A549 (cell line): ENCODE results near the gene SETD9. TPM values are rescaled to one million over a fixed set of nuclear protein-coding genes. Genes with fewer than 3 reads are reported as not detected.
A peak's percentile ranks its signal among the peaks of the same experiment; 100 is the strongest.

Experiments
- ATAC-seq, 2 experiments: fragments of 200-7000 bp in 1 of 2; fragments of >200 bp in 1 of 2; cut with Nextera tagmentation in 1 of 2; cut with Tn5 transposase in 1 of 2; 3 replicates each; pipeline versions ENCODE4 v1.8.0 to v1.9.1; 2018 to 2020; ENCODE audit warnings: mild to moderate bottlenecking in 1 of 2, moderate library complexity in 1 of 2
- CTCF ChIA-PET: fragments of 300-600 bp; sonication (Branson Sonifier 250); formaldehyde crosslinking; extraction: SDS; loops from one replicate; lab custom pipeline; 2021; ENCODE audit warnings: antibody characterized with exemption, inconsistent platforms; lab: Yijun Ruan, JAX
- POLR2A ChIA-PET: fragments of 350-600 bp; formaldehyde crosslinking; extraction: SDS; loops from one replicate; lab custom pipeline; 2021; ENCODE audit warnings: antibody characterized with exemption, inconsistent platforms; lab: Yijun Ruan, JAX
- DNase-seq, 2 experiments: peaks; one replicate each; pipeline versions ENCODE4 v3.0.0 to v3.0.0-alpha.2; 2011 to 2016; ENCODE audit warnings: low read depth in 1 of 2, low spot score in 1 of 2
- FAIRE-seq: peaks from 2 replicates; lab custom pipeline; 2011; peaks lifted over from hg19 to GRCh38; lab: Jason Lieb, UNC
- H3K27ac ChIP-seq, 2 experiments: fragments of >200 bp; sonication (Bioruptor Twin); formaldehyde crosslinking; 3 replicates each; pipeline ENCODE4 v1.5.1; 2016 to 2017
- H3K4me1 ChIP-seq: fragments of >200 bp; sonication (Bioruptor Twin); formaldehyde crosslinking; 3 replicates; pipeline ENCODE4 v1.6.1; 2016
- H3K4me2 ChIP-seq: fragments of >200 bp; sonication (Bioruptor Twin); formaldehyde crosslinking; 3 replicates; pipeline ENCODE4 v1.6.1; 2016
- H3K4me3 ChIP-seq: fragments of >200 bp; sonication (Bioruptor Twin); formaldehyde crosslinking; 3 replicates; pipeline ENCODE4 v1.5.1; 2016
- H3K9me3 ChIP-seq: fragments of >200 bp; sonication (Bioruptor Twin); formaldehyde crosslinking; 3 replicates; pipeline ENCODE4 v1.6.1; 2016
- CBX2 ChIP-seq: fragments of 200-600 bp; sonication (generic); IDR thresholded peaks from 2 replicates; pipeline ENCODE4 v1.6.1; 2016; ENCODE audit warnings: low read depth, mild to moderate bottlenecking, borderline replicate concordance
- CBX8 ChIP-seq: fragments of 200-600 bp; sonication (generic); IDR thresholded peaks from 2 replicates; pipeline ENCODE4 v1.6.1; 2016
- CEBPB ChIP-seq, 2 experiments: fragments of >200 bp in 1 of 2; sonication (Bioruptor Twin) in 1 of 2; formaldehyde crosslinking in 1 of 2; IDR thresholded peaks; 2 replicates each; pipeline ENCODE4 v1.6.1; 2012 to 2016
- CHD2 ChIP-seq: fragments of 150-350 bp; IDR thresholded peaks from 2 replicates; pipeline ENCODE4 v1.6.1; 2014; ENCODE audit warnings: low read length; ENCODE audit not compliant: partially characterized antibody
- CHD4 ChIP-seq: fragments of 200-600 bp; sonication (generic); IDR thresholded peaks from 2 replicates; pipeline ENCODE4 v1.6.1; 2016; ENCODE audit warnings: antibody characterized with exemption, mild to moderate bottlenecking, borderline replicate concordance
- CTCF ChIP-seq: fragments of >200 bp; sonication (Bioruptor Twin); formaldehyde crosslinking; IDR thresholded peaks from 3 replicates; pipeline ENCODE4 v1.5.1; 2016
- EHF ChIP-seq: fragments of 250-450 bp; sonication (Bioruptor Pico); IDR thresholded peaks from 2 replicates; pipeline ENCODE4 v1.5.0; 2020; ENCODE audit warnings: mild to moderate bottlenecking
- ELK1 ChIP-seq: fragments of 150-350 bp; IDR thresholded peaks from 2 replicates; pipeline ENCODE4 v1.6.1; 2014; ENCODE audit warnings: low read depth, mild to moderate bottlenecking, low read length
- EP300 ChIP-seq, 2 experiments: fragments of >200 bp; sonication (Bioruptor Twin); formaldehyde crosslinking; IDR thresholded peaks; 2 replicates in 1 of 2; 3 replicates in 1 of 2; pipeline ENCODE4 v1.6.1; 2016 to 2017
- ESRRA ChIP-seq: fragments of 150-350 bp; IDR thresholded peaks from 2 replicates; pipeline ENCODE4 v1.6.1; 2014; ENCODE audit warnings: mild to moderate bottlenecking, low read length, borderline replicate concordance
- FOSL2 ChIP-seq, 2 experiments: fragments of 450-650 bp in 1 of 2; fragments of >200 bp in 1 of 2; sonication (Bioruptor Twin) in 1 of 2; formaldehyde crosslinking; IDR thresholded peaks; 2 replicates each; pipeline versions ENCODE4 v1.5.0 to v1.6.1; 2016 to 2020; ENCODE audit warnings: mild to moderate bottlenecking in 1 of 2, moderate library complexity in 1 of 2
- FOXS1 ChIP-seq: fragments of 250-450 bp; sonication (Bioruptor Pico); IDR thresholded peaks from 2 replicates; pipeline ENCODE4 v1.5.0; 2020; ENCODE audit warnings: mild to moderate bottlenecking, moderate library complexity
- GATA3 ChIP-seq: IDR thresholded peaks from 2 replicates; pipeline ENCODE4 v1.6.1; 2012; ENCODE audit warnings: borderline replicate concordance
- HDAC2 ChIP-seq: fragments of 200-600 bp; sonication (generic); IDR thresholded peaks from 2 replicates; pipeline ENCODE4 v1.6.1; 2016
- HEYL ChIP-seq: fragments of 250-450 bp; sonication (Bioruptor Pico); IDR thresholded peaks from 2 replicates; pipeline ENCODE4 v1.8.0; 2021; ENCODE audit warnings: mild to moderate bottlenecking, moderate library complexity
- HOXA7 ChIP-seq: fragments of 250-450 bp; sonication (Bioruptor Pico); IDR thresholded peaks from 2 replicates; pipeline ENCODE4 v1.5.0; 2020; ENCODE audit warnings: mild to moderate bottlenecking, moderate library complexity
- HOXB13 ChIP-seq: fragments of 250-450 bp; sonication (Bioruptor Pico); IDR thresholded peaks from 2 replicates; pipeline ENCODE4 v1.5.0; 2020; ENCODE audit warnings: low read depth, mild to moderate bottlenecking, moderate library complexity
- HOXB5 ChIP-seq: fragments of 250-450 bp; sonication (Bioruptor Pico); IDR thresholded peaks from 2 replicates; pipeline ENCODE4 v1.5.0; 2020; ENCODE audit warnings: mild to moderate bottlenecking, moderate library complexity
- KDM1A ChIP-seq: fragments of 200-600 bp; sonication (generic); IDR thresholded peaks from 2 replicates; pipeline ENCODE4 v1.6.1; 2016; ENCODE audit warnings: low read depth, mild to moderate bottlenecking
- MAX ChIP-seq: IDR thresholded peaks from 2 replicates; pipeline ENCODE4 v1.6.1; 2012
- MAZ ChIP-seq: fragments of 150-350 bp; IDR thresholded peaks from 2 replicates; pipeline ENCODE4 v1.6.1; 2014; ENCODE audit warnings: antibody characterized with exemption, low read depth, low read length, borderline replicate concordance
- MYC ChIP-seq: IDR thresholded peaks from 2 replicates; pipeline ENCODE4 v1.6.1; 2012; ENCODE audit warnings: mild to moderate bottlenecking, inconsistent platforms, low read length, improper control_type of control experiment, borderline replicate concordance
- NPAS2 ChIP-seq: fragments of 250-450 bp; sonication (Bioruptor Pico); IDR thresholded peaks from 2 replicates; pipeline ENCODE4 v1.8.0; 2022; ENCODE audit warnings: mild to moderate bottlenecking, moderate library complexity, borderline replicate concordance
- NR3C1 ChIP-seq: fragments of >200 bp; sonication (Bioruptor Twin); formaldehyde crosslinking; IDR thresholded peaks from 3 replicates; pipeline ENCODE4 v1.6.1; 2017
- POLR2AphosphoS2 ChIP-seq: conservative IDR thresholded peaks from 2 replicates; pipeline ENCODE4 v1.6.1; 2012; ENCODE audit warnings: low read length, improper control_type of control experiment, inconsistent platforms
- RAD21 ChIP-seq, 2 experiments: fragments of >200 bp in 1 of 2; sonication (Bioruptor Twin) in 1 of 2; formaldehyde crosslinking in 1 of 2; IDR thresholded peaks in 1 of 2; conservative IDR thresholded peaks in 1 of 2; 2 replicates in 1 of 2; 3 replicates in 1 of 2; pipeline ENCODE4 v1.6.1; 2012 to 2018; ENCODE audit warnings: inconsistent platforms in 1 of 2
- RARB ChIP-seq: fragments of 250-450 bp; sonication (Bioruptor Pico); IDR thresholded peaks from 2 replicates; pipeline ENCODE4 v1.8.0; 2021; ENCODE audit warnings: mild to moderate bottlenecking, moderate library complexity
- RCOR1 ChIP-seq: fragments of 150-350 bp; IDR thresholded peaks from 2 replicates; pipeline ENCODE4 v1.6.1; 2014; ENCODE audit warnings: antibody characterized with exemption, low read length, low read depth
- REST ChIP-seq: fragments of 200-600 bp; sonication (generic); IDR thresholded peaks from 2 replicates; pipeline ENCODE4 v1.6.1; 2016; ENCODE audit warnings: antibody characterized with exemption, mild to moderate bottlenecking, moderate library complexity
- SMC3 ChIP-seq: fragments of >200 bp; sonication (Bioruptor Twin); formaldehyde crosslinking; IDR thresholded peaks from 3 replicates; pipeline ENCODE4 v1.6.1; 2018; ENCODE audit warnings: inconsistent platforms
- SREBF2 ChIP-seq: fragments of 450-650 bp; IDR thresholded peaks from 2 replicates; pipeline ENCODE4 v1.6.1; 2014; ENCODE audit warnings: mild to moderate bottlenecking, moderate library complexity
- TP53 ChIP-seq: fragments of 250-450 bp; sonication (Bioruptor Pico); IDR thresholded peaks from 2 replicates; pipeline ENCODE4 v1.5.0; 2021; ENCODE audit warnings: mild to moderate bottlenecking, moderate library complexity
- ZFP36 ChIP-seq: fragments of 450-650 bp; IDR thresholded peaks from 2 replicates; pipeline ENCODE4 v1.6.1; 2014; ENCODE audit warnings: borderline replicate concordance; ENCODE audit not compliant: partially characterized antibody
- WGBS: methylation state at CpG from one replicate; pipeline ENCODE4 v1.1.6; 2017; ENCODE audit errors: missing lambda C conversion rate; 5-methylcytosine and 5-hydroxymethylcytosine counted together
- polyA minus RNA-seq: library from RNA; depleted of rRNA, polyadenylated mRNA; stranded (reverse); fragments of >200 nt; gene quantifications from 2 replicates; pipeline ENCODE4 v1.2.3, GENCODE V29; 2011; rRNA and poly(A)+ RNA removed
- polyA plus RNA-seq, 4 experiments: library from polyadenylated mRNA; depleted of rRNA in 3 of 4; stranded (reverse); fragments of >200 nt; fragmentation: RNase III in 1 of 4; extraction: RNeasy Plus Mini Kit Qiagen cat#74134 plus additional on column Dnase treatment in 1 of 4; gene quantifications; 2 replicates in 3 of 4; 3 replicates in 1 of 4; pipeline ENCODE4 v1.2.3, GENCODE V29; 2011 to 2017

The SETD9 gene
- polyA plus RNA-seq (2011; rRNA removed), result 9.4 and 13.1 TPM in 2 replicates
- polyA plus RNA-seq (2012; cell fraction: cytosol; rRNA removed), result 3.6 and 4.3 TPM in 2 replicates
- polyA plus RNA-seq (2012; cell fraction: nucleus; rRNA removed), result 1.2 and 1.9 TPM in 2 replicates
- 8.5 to 9.4 TPM (median 8.7 TPM) in 3 replicates for polyA plus RNA-seq (2017; fragmentation: RNase III; extraction: RNeasy Plus Mini Kit Qiagen cat#74134 plus additional on column Dnase treatment)
- 2.9 and 3.0 TPM in 2 replicates for polyA minus RNA-seq

DNA sequence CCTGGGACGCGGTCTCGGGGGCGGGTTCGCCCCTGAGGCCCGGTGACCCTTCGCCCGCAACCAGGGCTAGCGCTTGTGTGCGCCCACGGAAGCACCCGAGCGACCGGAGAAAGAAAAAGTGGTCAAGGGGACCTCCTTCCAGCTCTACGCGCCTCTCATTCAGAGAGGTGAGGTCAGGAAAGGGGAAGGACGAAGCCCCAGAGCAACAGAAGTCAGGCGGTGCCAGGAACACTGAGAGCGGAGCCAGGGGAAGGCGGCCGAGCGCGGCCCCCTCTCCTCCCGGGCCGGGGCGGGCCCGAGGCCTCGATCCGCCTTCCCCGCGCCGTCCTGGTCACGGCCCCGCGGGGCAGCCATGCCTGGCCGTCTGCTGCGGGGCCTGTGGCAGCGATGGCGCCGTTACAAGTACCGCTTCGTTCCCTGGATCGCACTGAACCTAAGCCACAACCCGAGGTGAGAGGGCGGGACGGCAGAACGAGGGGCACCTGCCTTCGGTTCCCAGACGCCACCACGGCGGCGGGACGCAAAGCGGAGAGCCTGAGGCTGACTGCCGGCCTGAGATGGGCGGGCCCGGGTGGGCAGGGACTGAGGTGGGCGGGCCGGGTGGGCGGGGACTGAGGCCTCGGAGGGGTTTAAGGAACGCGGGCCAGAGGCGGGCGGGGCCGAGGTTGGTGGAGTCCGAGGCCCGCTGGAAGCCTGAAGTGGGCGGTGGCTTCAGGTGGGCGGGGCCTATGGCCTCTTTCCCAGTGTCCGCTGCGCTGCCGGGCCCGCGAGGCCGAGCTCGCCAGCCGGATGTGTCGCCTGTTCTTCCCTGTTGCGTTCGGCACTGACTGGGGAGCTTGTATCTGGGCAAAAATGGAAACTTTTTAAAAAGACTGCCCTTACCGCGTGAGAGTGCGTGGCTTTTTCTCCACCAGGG lies at the start of gene SETD9:
SETD9 (plus strand) TSS at position 303 of the 916 bp plus-strand sequence; CDS start at position 353, 50 bp downstream.
- H3K4me1 ChIP-seq, result peaks cover 4% of the 10 kb centered on the region; the same call in 1 of the 3 replicates
- H3K9me3 ChIP-seq, result peaks cover 4% of the 10 kb centered on the region; the same call in 2 of the 3 replicates
- peak; percentile 89 to 93 for ATAC-seq
- 1% methylated on average over 47 of the region's 84 CpGs for WGBS
- FAIRE-seq, result no peak
- peak; percentile 87 to 97 for DNase-seq
- peak within 1 kb of the TSS; percentile 91 for H3K4me2 ChIP-seq
- POLR2A ChIA-PET, result interaction anchor here (0.6 to 2.8 kb wide), 24 partner anchors 9 to 1434 kb away, joined by 3 to 25 read pairs (median 5); partner anchors contain the start of gene GPBP1
- peak within 1 kb of the TSS; percentile 71 for H3K4me3 ChIP-seq
- peak within 1 kb of the TSS; percentile 86 to 94 for H3K27ac ChIP-seq
- CTCF ChIA-PET, result interaction anchor here (0.6 to 1.8 kb wide), 7 partner anchors 8 to 310 kb away, joined by 3 to 10 read pairs (median 3); no protein-coding TSS in a partner anchor
- TF ChIP-seq SMC3 (no peak; the same call in 2 of the 3 replicates), HDAC2 (no peak), NR3C1 (no peak), HOXB13 (CRISPR knock-in tag) (no peak), RARB (CRISPR knock-in tag) (no peak), RAD21 (conservative IDR thresholded peaks at IDR 0.05 in 1 of 2, IDR thresholded peaks at IDR 0.05 in 1 of 2) (no peak), ESRRA (no peak), FOXS1 (CRISPR knock-in tag) (no peak), CHD4 (no peak), MYC (peak; percentile 75; the same call in 1 of the 2 replicates), GATA3 (0 out of 2 replicates have a peak, but pooled peaks have one; percentile 18), RCOR1 (no peak), ELK1 (no peak), EHF (CRISPR knock-in tag) (no peak), CHD2 (no peak), REST (no peak), EP300 (IDR thresholded peaks at IDR 0.05) (no peak), CBX8 (no peak), CEBPB (IDR thresholded peaks at IDR 0.05) (no peak), CBX2 (no peak), MAZ (no peak), HOXB5 (CRISPR knock-in tag) (no peak), KDM1A (no peak), MAX (peak; percentile 85), HOXA7 (CRISPR knock-in tag) (no peak), HEYL (CRISPR knock-in tag) (no peak), NPAS2 (no peak), ZFP36 (no peak), POLR2AphosphoS2 (no peak), FOSL2 (IDR thresholded peaks at IDR 0.05) (no peak), FOSL2 (CRISPR knock-in tag; IDR thresholded peaks at IDR 0.05) (no peak; the same call in 1 of the 2 replicates), CTCF (no peak), SREBF2 (no peak), TP53 (CRISPR knock-in tag) (no peak)
